Stimulated activated CD8-positive, alpha-beta memory T cell treated with anti-CD3 and anti-CD28 coated beads, Interleukin-7, amount 100 ng/mL, for 24 hours (primary cell): ENCODE data around the gene GOLGA6L10.
A peak's percentile ranks its signal among the peaks of the same experiment; 100 is the strongest.

Experiments
- DNase-seq: peaks from one replicate; pipeline ENCODE4 v3.0.0-alpha.2; 2020; ENCODE audit warnings: low read depth

GOLGA6L10 gene

GRCh38 chr15:82298520-82298919 lies 50.8 kb downstream of the GOLGA6L10 start:
- peak; percentile 1 for DNase-seq

GRCh38 chr15:82298032-82298431 lies 51.2 kb downstream of the GOLGA6L10 start:
- DNase-seq = no peak

GRCh38 chr15:82297546-82297945 lies 51.7 kb downstream of the GOLGA6L10 start:
- no peak for DNase-seq

- no peak for DNase-seq
These were observed 55.1 kb downstream of the GOLGA6L10 start for GRCh38 chr15:82294061-82294690.

- no peak for DNase-seq
These were observed 57.0 kb downstream of the GOLGA6L10 start for GRCh38 chr15:82292271-82292670.
